Caki2 (cell line): ENCODE data around the gene PPM1G. TPM values are rescaled to one million over a fixed set of nuclear protein-coding genes. Genes with fewer than 3 reads are reported as not detected.
A peak's percentile ranks its signal among the peaks of the same experiment; 100 is the strongest.

Source experiments
- DNase-seq: peaks from one replicate; pipeline ENCODE4 v3.0.0-alpha.2; 2015; ENCODE audit warnings: low read depth
- in situ Hi-C: cut with HindIII; loops from 2 replicates; pipeline ENCODE4 v1.10.0; 2016; ENCODE audit warnings: low sequenced_read_pairs, low pct_unique_long_range_greater_than_20kb, mixed read lengths
- total RNA-seq: library from RNA; depleted of rRNA; stranded (reverse); fragments of >200 nt; shearing (Covaris generic); gene quantifications from 2 replicates; pipeline ENCODE4 v1.2.3, GENCODE V29; 2014; ENCODE audit warnings: low replicate concordance

The PPM1G gene
- total RNA-seq, 1 experiment from 2014 or later: 148 TPM

- in situ Hi-C loops: no loop called here
- no peak for DNase-seq
Observed at GRCh38 chr2:27422958-27423357, 13.6 kb upstream of the PPM1G start.

GRCh38 chr2:27421660-27422250 lies 12.4 kb upstream of the PPM1G start:
- in situ Hi-C loops: no loop called here
- no peak for DNase-seq

GRCh38 chr2:27420996-27421395 lies 11.6 kb upstream of the PPM1G start:
- in situ Hi-C loops: no loop called here

GRCh38 chr2:27416151-27416550 lies 6.8 kb upstream of the PPM1G start:
- in situ Hi-C loops: no loop called here
- DNase-seq: no peak

More at GRCh38 chr2:27420996-27421395, 11.6 kb upstream of the PPM1G start:
- no peak for DNase-seq

- no peak for DNase-seq
- in situ Hi-C loops: no loop called here
Observed at GRCh38 chr2:27412419-27413152, 3.2 kb upstream of the PPM1G start.

GRCh38 chr2:27408601-27409320 lies 630 bp downstream of the PPM1G start:
- DNase-seq: peak; percentile 25
- in situ Hi-C loops: no loop called here

GRCh38 chr2:27407798-27408491 lies 1.4 kb downstream of the PPM1G start:
- in situ Hi-C loops: no loop called here

GRCh38 chr2:27400348-27401135 lies 8.8 kb downstream of the PPM1G start:
- in situ Hi-C loops: no loop called here
- no peak for DNase-seq

More at GRCh38 chr2:27407798-27408491, 1.4 kb downstream of the PPM1G start:
- DNase-seq: peak; percentile 50

- no peak for DNase-seq
- in situ Hi-C loops: no loop called here
Observed at GRCh38 chr2:27398962-27399361, 10.4 kb downstream of the PPM1G start.

GRCh38 chr2:27393225-27393624 lies 16.2 kb downstream of the PPM1G start:
- in situ Hi-C loops: no loop called here

GRCh38 chr2:27390822-27391679 lies 18.3 kb downstream of the PPM1G start:
- in situ Hi-C loops: no loop called here
- no peak for DNase-seq

More at GRCh38 chr2:27393225-27393624, 16.2 kb downstream of the PPM1G start:
- no peak for DNase-seq

GRCh38 chr2:27381577-27382181 lies 27.7 kb downstream of the PPM1G start:
- in situ Hi-C loops: no loop called here
- DNase-seq: no peak

- peak; percentile 91 for DNase-seq
Observed at GRCh38 chr2:27380626-27381545, 28.5 kb downstream of the PPM1G start, which contains the start of gene ZNF513. TSS of gene ZNF513 (minus strand) at chr2:27380734. CDS start at chr2:27380526, 208 bp downstream.

GRCh38 chr2:27379836-27380625 lies 29.4 kb downstream of the PPM1G start:
- in situ Hi-C loops: no loop called here
- DNase-seq: peak; percentile 65

More at GRCh38 chr2:27380626-27381545, 28.5 kb downstream of the PPM1G start, which contains the start of gene ZNF513:
- in situ Hi-C loops: no loop called here

GRCh38 chr2:27379383-27379835 lies 30.0 kb downstream of the PPM1G start:
- no peak for DNase-seq
- in situ Hi-C loops: no loop called here
